ENCODE results near the gene MSRB1. TPM values are rescaled to one million over a fixed set of nuclear protein-coding genes. Genes with fewer than 3 reads are reported as not detected.

The MSRB1 gene
- total and polyA plus RNA-seq, 2 of the 13 experiments (the other 11 are each of a cell fraction or from before 2014, with no cell fraction given) = 32.1 to 75.4 TPM

DNA sequence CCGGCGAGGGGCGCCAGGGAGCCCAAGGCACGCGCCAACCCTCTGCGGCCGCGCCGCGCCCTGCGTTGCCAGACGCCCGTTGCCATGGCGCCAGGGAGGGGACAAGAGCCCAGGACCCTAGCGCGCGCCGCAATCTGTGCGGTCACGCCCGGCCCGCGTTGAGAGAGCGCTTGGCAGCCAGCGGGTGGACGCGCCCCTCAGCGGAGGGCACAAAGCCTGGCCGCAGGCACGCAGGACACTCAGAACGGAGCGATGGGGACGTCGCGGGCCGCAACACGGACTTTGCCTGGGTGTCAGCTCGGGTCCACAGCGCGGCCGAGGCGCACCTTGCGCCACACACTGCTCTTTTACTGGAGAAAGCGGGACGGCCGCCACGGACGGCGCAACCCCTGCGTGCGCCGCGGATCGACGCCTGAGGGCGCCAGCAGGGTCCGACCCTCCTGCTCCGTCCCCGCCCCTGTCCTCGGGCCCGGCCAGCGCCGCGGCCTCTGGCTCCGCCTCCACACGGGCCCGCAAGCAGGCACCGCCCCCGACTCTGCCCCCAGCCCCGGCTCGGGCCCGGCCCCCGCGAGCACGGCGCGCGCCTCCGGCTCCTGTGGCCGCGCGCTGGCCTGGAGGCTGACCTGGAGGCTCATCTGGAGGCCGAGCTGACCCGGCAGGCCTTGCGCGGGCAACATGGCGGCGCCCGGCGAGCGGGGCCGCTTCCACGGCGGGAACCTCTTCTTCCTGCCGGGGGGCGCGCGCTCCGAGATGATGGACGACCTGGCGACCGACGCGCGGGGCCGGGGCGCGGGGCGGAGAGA lies 40.7 kb upstream of the MSRB1 start, which contains the start of gene GFER (continued):
- no peak for TF ChIP-seq ATF5 (CRISPR knock-in tag; IDR thresholded peaks at IDR 0.05; ENCODE audit: low read depth)
- TF ChIP-seq ZNF598 (CRISPR knock-in tag; IDR thresholded peaks at IDR 0.05; ENCODE audit: borderline replicate concordance) = peak; percentile 36; the same call in 1 of the 2 replicates
- 0 out of 2 replicates have a peak, but pooled peaks have one; percentile 38 for TF ChIP-seq ISL2 (CRISPR knock-in tag; IDR thresholded peaks at IDR 0.05)
- TF ChIP-seq ZNF138 (CRISPR knock-in tag; IDR thresholded peaks at IDR 0.05; ENCODE audit: low read depth) = no peak; the same call in 1 of the 2 replicates
- TF ChIP-seq ZNF777 (CRISPR knock-in tag; IDR thresholded peaks at IDR 0.05) = peak; percentile 83
- TF ChIP-seq, protein P1, sequence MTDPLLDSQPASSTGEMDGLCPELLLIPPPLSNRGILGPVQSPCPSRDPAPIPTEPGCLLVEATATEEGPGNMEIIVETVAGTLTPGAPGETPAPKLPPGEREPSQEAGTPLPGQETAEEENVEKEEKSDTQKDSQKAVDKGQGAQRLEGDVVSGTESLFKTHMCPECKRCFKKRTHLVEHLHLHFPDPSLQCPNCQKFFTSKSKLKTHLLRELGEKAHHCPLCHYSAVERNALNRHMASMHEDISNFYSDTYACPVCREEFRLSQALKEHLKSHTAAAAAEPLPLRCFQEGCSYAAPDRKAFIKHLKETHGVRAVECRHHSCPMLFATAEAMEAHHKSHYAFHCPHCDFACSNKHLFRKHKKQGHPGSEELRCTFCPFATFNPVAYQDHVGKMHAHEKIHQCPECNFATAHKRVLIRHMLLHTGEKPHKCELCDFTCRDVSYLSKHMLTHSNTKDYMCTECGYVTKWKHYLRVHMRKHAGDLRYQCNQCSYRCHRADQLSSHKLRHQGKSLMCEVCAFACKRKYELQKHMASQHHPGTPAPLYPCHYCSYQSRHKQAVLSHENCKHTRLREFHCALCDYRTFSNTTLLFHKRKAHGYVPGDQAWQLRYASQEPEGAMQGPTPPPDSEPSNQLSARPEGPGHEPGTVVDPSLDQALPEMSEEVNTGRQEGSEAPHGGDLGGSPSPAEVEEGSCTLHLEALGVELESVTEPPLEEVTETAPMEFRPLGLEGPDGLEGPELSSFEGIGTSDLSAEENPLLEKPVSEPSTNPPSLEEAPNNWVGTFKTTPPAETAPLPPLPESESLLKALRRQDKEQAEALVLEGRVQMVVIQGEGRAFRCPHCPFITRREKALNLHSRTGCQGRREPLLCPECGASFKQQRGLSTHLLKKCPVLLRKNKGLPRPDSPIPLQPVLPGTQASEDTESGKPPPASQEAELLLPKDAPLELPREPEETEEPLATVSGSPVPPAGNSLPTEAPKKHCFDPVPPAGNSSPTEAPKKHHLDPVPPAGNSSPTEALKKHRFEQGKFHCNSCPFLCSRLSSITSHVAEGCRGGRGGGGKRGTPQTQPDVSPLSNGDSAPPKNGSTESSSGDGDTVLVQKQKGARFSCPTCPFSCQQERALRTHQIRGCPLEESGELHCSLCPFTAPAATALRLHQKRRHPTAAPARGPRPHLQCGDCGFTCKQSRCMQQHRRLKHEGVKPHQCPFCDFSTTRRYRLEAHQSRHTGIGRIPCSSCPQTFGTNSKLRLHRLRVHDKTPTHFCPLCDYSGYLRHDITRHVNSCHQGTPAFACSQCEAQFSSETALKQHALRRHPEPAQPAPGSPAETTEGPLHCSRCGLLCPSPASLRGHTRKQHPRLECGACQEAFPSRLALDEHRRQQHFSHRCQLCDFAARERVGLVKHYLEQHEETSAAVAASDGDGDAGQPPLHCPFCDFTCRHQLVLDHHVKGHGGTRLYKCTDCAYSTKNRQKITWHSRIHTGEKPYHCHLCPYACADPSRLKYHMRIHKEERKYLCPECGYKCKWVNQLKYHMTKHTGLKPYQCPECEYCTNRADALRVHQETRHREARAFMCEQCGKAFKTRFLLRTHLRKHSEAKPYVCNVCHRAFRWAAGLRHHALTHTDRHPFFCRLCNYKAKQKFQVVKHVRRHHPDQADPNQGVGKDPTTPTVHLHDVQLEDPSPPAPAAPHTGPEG (CRISPR knock-in tag; IDR thresholded peaks at IDR 0.05) = peak; percentile 51; the same call in 1 of the 2 replicates
- TF ChIP-seq MYC (CRISPR knock-in tag; IDR thresholded peaks at IDR 0.05; ENCODE audit: borderline replicate concordance) = peak; percentile 59
- no peak for TF ChIP-seq MAFK (conservative IDR thresholded peaks at IDR 0.05 in 1 of 2, IDR thresholded peaks at IDR 0.05 in 1 of 2; ENCODE audit: low read length in 2 of 2)
- TF ChIP-seq YEATS2 (CRISPR knock-in tag; IDR thresholded peaks at IDR 0.05; ENCODE audit: borderline replicate concordance) = peak; percentile 54; the same call in 1 of the 2 replicates
- no peak for TF ChIP-seq TCF7 (IDR thresholded peaks at IDR 0.05; ENCODE audit: low read depth)
- no peak for TF ChIP-seq U2AF1 (optimal IDR thresholded peaks at IDR 0.05; ENCODE audit: low read depth, low read length)
- TF ChIP-seq ZNF563 (CRISPR knock-in tag; IDR thresholded peaks at IDR 0.05) = peak; percentile 54
- TF ChIP-seq, protein P2, sequence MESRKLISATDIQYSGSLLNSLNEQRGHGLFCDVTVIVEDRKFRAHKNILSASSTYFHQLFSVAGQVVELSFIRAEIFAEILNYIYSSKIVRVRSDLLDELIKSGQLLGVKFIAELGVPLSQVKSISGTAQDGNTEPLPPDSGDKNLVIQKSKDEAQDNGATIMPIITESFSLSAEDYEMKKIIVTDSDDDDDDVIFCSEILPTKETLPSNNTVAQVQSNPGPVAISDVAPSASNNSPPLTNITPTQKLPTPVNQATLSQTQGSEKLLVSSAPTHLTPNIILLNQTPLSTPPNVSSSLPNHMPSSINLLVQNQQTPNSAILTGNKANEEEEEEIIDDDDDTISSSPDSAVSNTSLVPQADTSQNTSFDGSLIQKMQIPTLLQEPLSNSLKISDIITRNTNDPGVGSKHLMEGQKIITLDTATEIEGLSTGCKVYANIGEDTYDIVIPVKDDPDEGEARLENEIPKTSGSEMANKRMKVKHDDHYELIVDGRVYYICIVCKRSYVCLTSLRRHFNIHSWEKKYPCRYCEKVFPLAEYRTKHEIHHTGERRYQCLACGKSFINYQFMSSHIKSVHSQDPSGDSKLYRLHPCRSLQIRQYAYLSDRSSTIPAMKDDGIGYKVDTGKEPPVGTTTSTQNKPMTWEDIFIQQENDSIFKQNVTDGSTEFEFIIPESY (CRISPR knock-in tag; IDR thresholded peaks at IDR 0.05) = peak; percentile 32; the same call in 1 of the 2 replicates
- TF ChIP-seq AGO1 (IDR thresholded peaks at IDR 0.05; ENCODE audit: low read depth, low read length, poor library complexity, severe bottlenecking) = peak; percentile 97
- peak; percentile 79; the same call in 1 of the 2 replicates for TF ChIP-seq ZNF614 (CRISPR knock-in tag; IDR thresholded peaks at IDR 0.05; ENCODE audit: borderline replicate concordance)
- no peak for TF ChIP-seq ZNF713 (CRISPR knock-in tag; IDR thresholded peaks at IDR 0.05)
- TF ChIP-seq BRCA1 (CRISPR knock-in tag; IDR thresholded peaks at IDR 0.05) = peak; percentile 37; the same call in 1 of the 2 replicates
- peak; percentile 90 for TF ChIP-seq SALL2 (CRISPR knock-in tag; IDR thresholded peaks at IDR 0.05)
- peak; percentile 66 for TF ChIP-seq DMAP1 (CRISPR knock-in tag; IDR thresholded peaks at IDR 0.05)
- TF ChIP-seq RFX5 (IDR thresholded peaks at IDR 0.05; ENCODE audit: low read depth, low read length) = no peak

Data from HepG2 (cell line).